Ishikawa (cell line): ENCODE data around the gene GRM3.

Experiments used
- CEBPB ChIP-seq: IDR thresholded peaks from 2 replicates; pipeline ENCODE4 v1.6.1; 2012
- CREB1 ChIP-seq: IDR thresholded peaks from 2 replicates; pipeline ENCODE4 v1.6.1; 2012; ENCODE audit warnings: low read depth
- EGR1 ChIP-seq: IDR thresholded peaks from 2 replicates; pipeline ENCODE4 v1.6.1; 2012
- EP300 ChIP-seq: IDR thresholded peaks from 2 replicates; pipeline ENCODE4 v1.6.1; 2012; ENCODE audit warnings: borderline replicate concordance
- FOXM1 ChIP-seq: IDR thresholded peaks from 2 replicates; pipeline ENCODE4 v1.6.1; 2012; ENCODE audit warnings: low read depth, borderline replicate concordance
- NFIC ChIP-seq: IDR thresholded peaks from 2 replicates; pipeline ENCODE4 v1.6.1; 2012
- RAD21 ChIP-seq: IDR thresholded peaks from 2 replicates; pipeline ENCODE4 v1.6.1; 2012; ENCODE audit warnings: low read depth
- TAF1 ChIP-seq: IDR thresholded peaks from 2 replicates; pipeline ENCODE4 v1.6.1; 2012; ENCODE audit warnings: low read depth, mild to moderate bottlenecking
- TCF12 ChIP-seq: IDR thresholded peaks from 2 replicates; pipeline ENCODE4 v1.6.1; 2012; ENCODE audit warnings: low read depth
- TEAD4 ChIP-seq: IDR thresholded peaks from 2 replicates; pipeline ENCODE4 v1.6.1; 2012
- YY1 ChIP-seq: IDR thresholded peaks from 2 replicates; pipeline ENCODE4 v1.6.1; 2012; ENCODE audit warnings: low read depth
- ZBTB7A ChIP-seq: IDR thresholded peaks from 2 replicates; pipeline ENCODE4 v1.6.1; 2012; ENCODE audit warnings: low read depth
- TF ChIP-seq, protein P1 (sequence below): IDR thresholded peaks from 2 replicates; pipeline ENCODE4 v1.6.1; 2012
- TF ChIP-seq, protein P2 (sequence below): IDR thresholded peaks from 2 replicates; pipeline ENCODE4 v1.6.1; 2012
- TF ChIP-seq, protein P3 (sequence below): IDR thresholded peaks from 2 replicates; pipeline ENCODE4 v1.6.1; 2012; ENCODE audit warnings: low read depth, mild to moderate bottlenecking

Gene GRM3

DNA sequence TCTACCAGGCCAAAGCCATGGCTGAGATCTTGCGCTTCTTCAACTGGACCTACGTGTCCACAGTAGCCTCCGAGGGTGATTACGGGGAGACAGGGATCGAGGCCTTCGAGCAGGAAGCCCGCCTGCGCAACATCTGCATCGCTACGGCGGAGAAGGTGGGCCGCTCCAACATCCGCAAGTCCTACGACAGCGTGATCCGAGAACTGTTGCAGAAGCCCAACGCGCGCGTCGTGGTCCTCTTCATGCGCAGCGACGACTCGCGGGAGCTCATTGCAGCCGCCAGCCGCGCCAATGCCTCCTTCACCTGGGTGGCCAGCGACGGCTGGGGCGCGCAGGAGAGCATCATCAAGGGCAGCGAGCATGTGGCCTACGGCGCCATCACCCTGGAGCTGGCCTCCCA is 142.7 kb downstream of the GRM3 start:
- TF ChIP-seq CEBPB, result no peak
- TF ChIP-seq, protein P1, sequence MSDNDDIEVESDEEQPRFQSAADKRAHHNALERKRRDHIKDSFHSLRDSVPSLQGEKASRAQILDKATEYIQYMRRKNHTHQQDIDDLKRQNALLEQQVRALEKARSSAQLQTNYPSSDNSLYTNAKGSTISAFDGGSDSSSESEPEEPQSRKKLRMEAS, result no peak
- TF ChIP-seq TCF12, result no peak
- TF ChIP-seq EGR1, result no peak

DNA sequence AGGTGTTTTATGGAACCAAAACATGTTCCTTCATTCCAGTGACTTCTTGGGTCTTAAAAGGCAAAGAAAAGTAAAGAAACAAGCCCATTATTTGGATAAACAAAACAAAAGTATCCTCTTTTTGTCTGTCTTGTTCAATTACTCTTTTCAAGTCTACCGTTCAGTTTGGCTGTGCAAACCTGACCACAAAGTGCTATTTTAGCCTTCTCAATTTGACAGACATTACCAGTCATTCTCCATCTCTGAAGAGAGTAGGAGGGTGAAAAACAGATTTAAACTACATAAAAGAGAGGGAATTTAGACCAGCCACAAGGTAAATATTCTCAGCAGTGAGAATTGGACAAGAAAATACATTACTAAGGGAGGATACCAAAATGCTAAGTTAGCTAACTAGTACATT is 145.2 kb downstream of the GRM3 start:
- TF ChIP-seq ZBTB7A (no peak), TEAD4 (no peak), FOXM1 (no peak)

DNA sequence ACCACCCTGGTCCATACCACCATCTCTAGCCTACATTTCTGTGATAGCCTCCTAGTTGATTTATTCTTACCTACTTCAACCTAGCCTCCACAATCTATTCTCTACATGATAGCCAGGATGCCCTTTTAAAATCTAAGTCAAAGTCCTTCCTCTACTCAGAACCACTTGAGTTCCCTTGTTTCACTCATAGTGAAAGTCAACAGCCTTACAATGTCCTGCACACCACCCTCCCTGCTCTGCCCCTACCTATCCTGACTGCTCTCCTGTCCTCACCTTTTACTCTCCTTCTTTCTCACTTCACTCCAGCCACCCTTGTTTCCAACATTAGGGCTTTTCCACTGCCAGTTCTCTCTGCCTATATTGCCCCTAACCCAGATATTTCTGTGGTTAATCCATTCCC is 146.7 kb downstream of the GRM3 start:
- no peak for TF ChIP-seq TCF12
- TF ChIP-seq FOXM1, result no peak
- TF ChIP-seq, protein P2, sequence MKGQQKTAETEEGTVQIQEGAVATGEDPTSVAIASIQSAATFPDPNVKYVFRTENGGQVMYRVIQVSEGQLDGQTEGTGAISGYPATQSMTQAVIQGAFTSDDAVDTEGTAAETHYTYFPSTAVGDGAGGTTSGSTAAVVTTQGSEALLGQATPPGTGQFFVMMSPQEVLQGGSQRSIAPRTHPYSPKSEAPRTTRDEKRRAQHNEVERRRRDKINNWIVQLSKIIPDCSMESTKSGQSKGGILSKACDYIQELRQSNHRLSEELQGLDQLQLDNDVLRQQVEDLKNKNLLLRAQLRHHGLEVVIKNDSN, result no peak
- TF ChIP-seq, protein P3, sequence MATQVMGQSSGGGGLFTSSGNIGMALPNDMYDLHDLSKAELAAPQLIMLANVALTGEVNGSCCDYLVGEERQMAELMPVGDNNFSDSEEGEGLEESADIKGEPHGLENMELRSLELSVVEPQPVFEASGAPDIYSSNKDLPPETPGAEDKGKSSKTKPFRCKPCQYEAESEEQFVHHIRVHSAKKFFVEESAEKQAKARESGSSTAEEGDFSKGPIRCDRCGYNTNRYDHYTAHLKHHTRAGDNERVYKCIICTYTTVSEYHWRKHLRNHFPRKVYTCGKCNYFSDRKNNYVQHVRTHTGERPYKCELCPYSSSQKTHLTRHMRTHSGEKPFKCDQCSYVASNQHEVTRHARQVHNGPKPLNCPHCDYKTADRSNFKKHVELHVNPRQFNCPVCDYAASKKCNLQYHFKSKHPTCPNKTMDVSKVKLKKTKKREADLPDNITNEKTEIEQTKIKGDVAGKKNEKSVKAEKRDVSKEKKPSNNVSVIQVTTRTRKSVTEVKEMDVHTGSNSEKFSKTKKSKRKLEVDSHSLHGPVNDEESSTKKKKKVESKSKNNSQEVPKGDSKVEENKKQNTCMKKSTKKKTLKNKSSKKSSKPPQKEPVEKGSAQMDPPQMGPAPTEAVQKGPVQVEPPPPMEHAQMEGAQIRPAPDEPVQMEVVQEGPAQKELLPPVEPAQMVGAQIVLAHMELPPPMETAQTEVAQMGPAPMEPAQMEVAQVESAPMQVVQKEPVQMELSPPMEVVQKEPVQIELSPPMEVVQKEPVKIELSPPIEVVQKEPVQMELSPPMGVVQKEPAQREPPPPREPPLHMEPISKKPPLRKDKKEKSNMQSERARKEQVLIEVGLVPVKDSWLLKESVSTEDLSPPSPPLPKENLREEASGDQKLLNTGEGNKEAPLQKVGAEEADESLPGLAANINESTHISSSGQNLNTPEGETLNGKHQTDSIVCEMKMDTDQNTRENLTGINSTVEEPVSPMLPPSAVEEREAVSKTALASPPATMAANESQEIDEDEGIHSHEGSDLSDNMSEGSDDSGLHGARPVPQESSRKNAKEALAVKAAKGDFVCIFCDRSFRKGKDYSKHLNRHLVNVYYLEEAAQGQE, result no peak
- no peak for TF ChIP-seq NFIC
- TF ChIP-seq RAD21, result no peak
- TF ChIP-seq YY1, result no peak
- TF ChIP-seq, protein P1, result no peak
- no peak for TF ChIP-seq CREB1
- TF ChIP-seq EP300, result no peak
- TF ChIP-seq CEBPB, result no peak
- TF ChIP-seq TEAD4, result no peak
- no peak for TF ChIP-seq EGR1
- no peak for TF ChIP-seq TAF1
- no peak for TF ChIP-seq ZBTB7A

DNA sequence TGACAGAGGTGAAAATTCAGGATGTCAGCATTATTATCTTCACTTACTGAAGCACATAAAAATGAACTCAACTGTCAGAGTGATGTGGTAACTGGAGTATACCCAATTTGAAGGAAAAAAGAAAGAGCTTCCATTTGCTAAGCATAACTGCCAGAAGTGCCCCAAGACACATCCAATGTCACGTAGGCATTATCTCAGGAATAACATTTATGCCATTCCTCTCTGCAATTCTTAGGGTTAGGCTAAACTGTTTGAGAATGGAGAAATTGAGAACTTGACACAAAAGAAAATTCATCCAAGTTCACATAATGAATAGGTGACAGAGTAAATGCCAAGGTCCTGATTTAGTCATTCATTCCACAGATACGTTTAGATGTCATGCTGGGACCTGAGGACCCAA is 148.6 kb downstream of the GRM3 start:
- TF ChIP-seq, protein P2, result no peak
- TF ChIP-seq RAD21 (no peak), CEBPB (no peak), YY1 (no peak), EGR1 (no peak), FOXM1 (no peak), ZBTB7A (no peak), TCF12 (no peak), NFIC (no peak), CREB1 (no peak), TEAD4 (no peak), EP300 (no peak), TAF1 (no peak)
- TF ChIP-seq, protein P1, result no peak
- TF ChIP-seq, protein P3, result no peak

DNA sequence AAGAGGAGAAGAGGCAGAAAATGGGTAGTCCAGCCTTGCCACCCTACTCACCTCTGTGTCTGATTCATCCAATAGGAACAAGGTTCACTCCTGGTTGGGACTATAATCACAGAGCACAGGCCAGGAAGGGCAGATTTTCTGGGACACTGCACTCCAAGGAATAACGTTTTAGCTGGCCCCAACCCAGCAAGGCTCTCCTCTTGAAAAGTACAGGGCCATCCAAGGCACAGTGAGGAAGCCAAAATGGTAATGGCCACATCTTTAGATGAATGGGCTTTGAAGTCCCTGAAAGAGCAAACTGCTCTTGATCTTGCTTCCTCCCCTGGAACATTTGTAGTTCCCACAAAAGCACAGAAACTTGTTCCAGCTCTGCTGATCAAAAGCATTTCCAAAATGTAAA is 149.4 kb downstream of the GRM3 start:
- TF ChIP-seq CREB1 (no peak), RAD21 (no peak), CEBPB (no peak), ZBTB7A (no peak), TCF12 (no peak), NFIC (no peak), EP300 (no peak)
- TF ChIP-seq, protein P2, result no peak
